ENCODE measurements around the gene MAN1A1. TPM values are rescaled to one million over a fixed set of nuclear protein-coding genes. Genes with fewer than 3 reads are reported as not detected.

The MAN1A1 gene
- 21.2 TPM for total RNA-seq

DNA sequence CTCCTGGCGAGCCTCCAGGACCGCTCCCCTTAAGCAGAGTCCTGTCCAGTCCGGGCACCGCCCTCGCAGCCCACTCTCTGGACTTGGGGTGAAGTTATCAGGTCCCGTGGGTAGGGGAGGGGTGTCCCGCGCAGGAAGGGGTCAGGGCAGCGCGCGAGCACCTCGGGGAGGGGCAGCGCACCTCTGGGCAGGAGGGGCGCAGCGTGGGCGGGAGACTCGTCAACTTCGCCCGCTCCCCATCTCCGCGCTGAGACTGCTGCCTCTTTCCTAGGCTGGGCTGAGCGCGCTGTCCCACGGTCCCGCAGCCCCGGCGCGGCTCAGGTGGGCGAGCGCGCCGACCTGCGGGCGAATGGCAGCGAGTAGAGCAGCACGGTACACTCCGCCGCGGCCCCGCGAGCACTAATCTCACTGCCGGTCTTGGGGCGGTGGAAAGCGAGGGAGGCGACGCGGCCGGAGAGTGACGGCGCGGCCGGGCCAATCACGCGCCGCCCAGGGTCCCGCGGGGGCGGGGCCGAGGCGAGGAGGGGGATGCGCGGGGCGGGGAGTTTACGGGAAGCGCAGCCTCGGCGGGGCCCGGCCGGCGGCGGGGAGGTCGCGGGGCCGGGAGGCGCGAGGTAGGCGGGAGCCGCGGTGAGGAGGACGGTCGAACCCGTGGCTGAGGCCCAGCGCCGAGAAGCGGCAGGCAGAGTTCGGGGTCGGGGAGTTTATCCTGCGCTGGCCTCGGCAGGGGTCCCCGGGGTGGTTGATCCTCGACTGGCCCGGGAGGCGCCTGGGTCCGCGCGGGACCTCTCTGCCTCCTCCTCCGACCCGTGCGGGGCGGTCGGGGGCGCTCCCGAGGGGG lies at the start of gene MAN1A1:
MAN1A1 (minus strand) TSS at position 401 of the 841 bp plus-strand sequence. CDS start 696 bp downstream, outside the sequence.

Small RNAs within 50 kb of the gene (small RNA-seq; reads per million reads assigned to genes)
- gene AL022722.2: not detected
- not detected for gene RNU6-194P
